ENCODE data around the gene TACC2. TPM values are rescaled to one million over a fixed set of nuclear protein-coding genes. Genes with fewer than 3 reads are reported as not detected.

The TACC2 gene
- total RNA-seq, 2 experiments from 2014 or later: not detected

DNA sequence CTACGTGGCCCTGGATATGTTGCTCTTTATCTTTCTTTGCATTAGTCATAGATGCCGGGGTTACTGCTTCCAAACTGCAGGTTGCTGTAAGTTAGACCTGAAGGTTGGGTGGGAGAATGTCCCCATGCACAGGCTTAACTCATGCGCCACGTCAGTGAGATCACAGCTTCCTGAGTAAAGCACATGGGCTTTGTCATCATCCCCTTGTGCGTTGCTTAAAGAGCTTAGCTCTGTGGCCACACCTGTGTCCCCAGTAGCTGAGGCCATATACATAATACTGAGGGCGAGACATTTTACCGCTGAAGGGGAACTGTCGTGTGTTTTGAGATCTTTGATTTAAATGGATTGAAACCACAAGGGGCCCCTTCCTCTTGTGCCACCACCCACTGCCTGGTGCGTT is 236.4 kb downstream of the TACC2 start:
- POLR2A ChIA-PET: no interaction called here
- H3K4me3 Mint-ChIP-seq: no peak overlapping the region
- DNase-seq (no peak), ATAC-seq (ENCODE audit: low read depth) (no peak)
- no peak overlapping the region for H3K27ac Mint-ChIP-seq
- no peaks in the 10 kb centered on the region for H3K36me3 Mint-ChIP-seq
- H3K9me3 Mint-ChIP-seq: no peaks in the 10 kb centered on the region
- peaks cover 16% of the 10 kb centered on the region for H3K27me3 Mint-ChIP-seq
- H3K4me1 Mint-ChIP-seq: peaks cover 3% of the 10 kb centered on the region

DNA sequence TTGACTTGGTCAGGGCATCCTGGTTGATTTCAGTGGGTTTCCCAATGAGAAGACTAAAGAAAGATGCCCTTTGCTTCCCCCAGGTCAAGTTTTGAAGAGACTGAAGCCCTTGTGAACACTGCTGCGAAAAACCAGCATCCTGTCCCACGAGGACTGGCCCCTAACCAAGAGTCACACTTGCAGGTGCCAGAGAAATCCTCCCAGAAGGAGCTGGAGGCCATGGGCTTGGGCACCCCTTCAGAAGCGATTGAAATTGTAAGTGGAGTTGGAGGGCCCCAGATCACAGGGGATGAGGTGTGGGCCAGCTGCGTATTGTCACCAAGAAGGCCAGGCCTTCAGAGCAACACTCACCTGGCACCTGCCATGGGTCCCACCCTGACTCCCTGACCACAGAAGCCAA is 238.8 kb downstream of the TACC2 start:
- H3K9me3 Mint-ChIP-seq: no peaks in the 10 kb centered on the region
- no peaks in the 10 kb centered on the region for H3K36me3 Mint-ChIP-seq
- DNase-seq (no peak), ATAC-seq (ENCODE audit: low read depth) (no peak)
- POLR2A ChIA-PET: no interaction called here
- H3K4me3 Mint-ChIP-seq: no peak overlapping the region
- H3K27ac Mint-ChIP-seq: no peak overlapping the region
- H3K4me1 Mint-ChIP-seq: peaks cover 1% of the 10 kb centered on the region
- peaks cover 14% of the 10 kb centered on the region for H3K27me3 Mint-ChIP-seq

DNA sequence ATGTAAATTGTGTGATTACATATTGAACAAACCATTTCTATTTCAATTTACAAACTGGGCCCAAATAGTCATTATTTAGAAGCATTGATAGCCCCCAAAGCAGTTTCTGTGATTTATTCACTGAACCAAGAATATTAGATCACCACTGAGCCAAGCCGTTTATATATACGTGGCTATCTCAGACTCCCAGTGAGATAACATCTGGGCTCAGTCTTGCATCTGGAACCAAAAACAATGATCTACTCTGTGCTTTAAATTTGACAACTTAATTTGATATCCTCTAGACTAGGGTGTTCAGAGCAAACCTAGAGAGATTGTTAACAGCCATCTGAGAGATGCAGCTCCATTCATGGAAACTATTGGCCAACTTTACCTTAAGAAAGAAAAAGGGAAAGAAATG is 240.7 kb downstream of the TACC2 start:
- DNase-seq (no peak), ATAC-seq (ENCODE audit: low read depth) (no peak)
- POLR2A ChIA-PET: no interaction called here
- H3K4me1 Mint-ChIP-seq: peaks cover 1% of the 10 kb centered on the region
- H3K4me3 Mint-ChIP-seq: no peak overlapping the region
- H3K9me3 Mint-ChIP-seq: no peaks in the 10 kb centered on the region
- H3K27ac Mint-ChIP-seq: no peak overlapping the region
- H3K36me3 Mint-ChIP-seq: no peaks in the 10 kb centered on the region
- H3K27me3 Mint-ChIP-seq: peaks cover 7% of the 10 kb centered on the region

DNA sequence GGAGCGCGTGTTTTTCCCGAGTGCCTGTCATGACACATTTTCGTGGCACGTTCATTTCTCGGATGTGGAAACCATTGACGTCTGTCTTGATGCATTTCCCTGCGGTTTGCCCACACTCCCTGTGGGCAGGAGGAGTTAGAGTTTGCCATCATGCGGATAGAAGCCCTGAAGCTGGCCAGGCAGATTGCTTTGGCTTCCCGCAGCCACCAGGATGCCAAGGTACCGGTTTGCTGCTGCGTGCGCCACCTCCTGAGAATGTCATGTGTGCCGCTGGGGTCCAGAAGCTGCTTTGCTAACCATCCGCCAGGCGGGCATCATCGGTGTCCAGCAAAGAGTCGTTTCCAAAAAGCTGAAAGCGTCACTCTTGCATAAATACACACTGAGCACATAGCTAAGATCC is 241.3 kb downstream of the TACC2 start:
- POLR2A ChIA-PET: no interaction called here
- H3K9me3 Mint-ChIP-seq: no peaks in the 10 kb centered on the region
- DNase-seq (no peak), ATAC-seq (ENCODE audit: low read depth) (no peak)
- no peak overlapping the region for H3K4me3 Mint-ChIP-seq
- no peaks in the 10 kb centered on the region for H3K36me3 Mint-ChIP-seq
- H3K27ac Mint-ChIP-seq: no peak overlapping the region
- H3K4me1 Mint-ChIP-seq: peaks cover 1% of the 10 kb centered on the region
- peaks cover 2% of the 10 kb centered on the region for H3K27me3 Mint-ChIP-seq

DNA sequence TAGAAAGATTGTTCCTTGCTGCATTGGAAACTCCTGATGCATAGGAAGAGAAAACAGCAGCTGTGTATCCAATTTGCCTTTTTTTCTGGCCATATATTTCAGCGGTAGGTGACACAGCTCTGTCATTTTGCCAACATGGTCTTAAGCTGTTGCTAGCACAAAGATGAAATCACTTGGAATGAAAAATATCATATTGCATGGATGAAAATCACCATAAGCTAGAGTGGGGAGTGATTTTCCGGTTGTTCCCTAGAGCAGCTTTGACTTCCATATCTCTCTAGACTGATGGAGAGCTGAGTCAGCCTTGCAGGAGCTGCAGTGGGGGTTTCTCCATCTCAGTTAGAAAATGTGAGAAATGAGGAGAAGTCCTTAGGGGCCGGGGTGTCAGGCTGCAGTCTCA is 243.8 kb downstream of the TACC2 start:
- H3K27ac Mint-ChIP-seq: no peak overlapping the region
- ATAC-seq (ENCODE audit: low read depth) (no peak), DNase-seq (no peak)
- H3K9me3 Mint-ChIP-seq: no peaks in the 10 kb centered on the region
- no peaks in the 10 kb centered on the region for H3K36me3 Mint-ChIP-seq
- H3K4me1 Mint-ChIP-seq: no peaks in the 10 kb centered on the region
- POLR2A ChIA-PET: no interaction called here
- peaks cover 4% of the 10 kb centered on the region for H3K27me3 Mint-ChIP-seq
- no peak overlapping the region for H3K4me3 Mint-ChIP-seq

DNA sequence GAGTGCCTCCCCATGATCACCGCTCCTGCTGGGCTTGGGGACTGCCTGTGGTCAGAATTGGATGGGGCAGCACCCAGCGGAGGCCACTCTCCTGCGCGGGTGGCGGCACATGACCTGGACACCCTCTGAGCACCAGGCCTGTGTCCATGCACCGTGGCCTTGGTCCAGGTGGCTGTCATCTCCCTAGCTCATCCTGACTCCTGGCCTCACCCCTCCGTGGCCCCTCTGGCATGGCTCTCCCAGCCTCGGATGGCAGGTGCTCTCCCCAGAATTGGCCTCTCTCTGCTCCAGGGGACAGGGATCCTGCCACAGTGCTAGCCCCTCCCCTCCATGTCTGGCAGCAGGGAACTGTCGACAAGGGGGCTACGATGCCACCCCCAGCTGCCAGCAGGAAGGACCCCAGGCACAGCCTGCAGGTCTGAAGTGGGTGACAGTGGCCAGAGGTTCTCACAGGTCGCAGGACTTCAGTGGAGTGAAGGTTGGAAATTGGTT is 244.9 kb downstream of the TACC2 start:
- Mint-ChIP-seq H3K9me3 (no peaks in the 10 kb centered on the region), H3K27me3 (peaks cover 4% of the 10 kb centered on the region), H3K4me3 (no peak overlapping the region), H3K4me1 (no peaks in the 10 kb centered on the region), H3K27ac (no peak overlapping the region), H3K36me3 (no peaks in the 10 kb centered on the region)
- POLR2A ChIA-PET: no interaction called here
- ATAC-seq (ENCODE audit: low read depth) (no peak), DNase-seq (no peak)

DNA sequence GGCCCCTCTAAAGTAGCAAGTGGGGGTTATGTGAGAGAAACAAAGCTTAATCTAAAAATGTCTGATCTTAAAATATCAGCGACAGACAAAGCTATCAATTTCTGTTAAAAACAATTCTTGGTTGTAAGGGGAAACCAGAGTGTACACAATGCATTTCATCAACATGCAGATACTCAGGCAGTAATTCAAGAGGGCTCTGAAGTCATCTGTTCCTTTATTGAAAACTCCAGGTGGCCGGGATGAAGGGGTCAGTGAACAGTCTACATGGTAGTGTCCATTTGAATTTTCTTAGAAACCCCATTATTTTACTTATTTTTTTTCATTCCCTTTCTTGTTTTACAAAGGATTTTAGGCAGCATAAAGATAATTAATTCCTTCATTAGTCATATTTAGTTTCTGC is 245.5 kb downstream of the TACC2 start:
- no peak for DNase-seq
- no peak overlapping the region for H3K27ac Mint-ChIP-seq
- ATAC-seq (ENCODE audit: low read depth): no peak
- H3K36me3 Mint-ChIP-seq: no peaks in the 10 kb centered on the region
- peaks cover 4% of the 10 kb centered on the region for H3K27me3 Mint-ChIP-seq
- H3K4me3 Mint-ChIP-seq: no peak overlapping the region
- POLR2A ChIA-PET: no interaction called here
- no peaks in the 10 kb centered on the region for H3K9me3 Mint-ChIP-seq
- H3K4me1 Mint-ChIP-seq: no peaks in the 10 kb centered on the region

DNA sequence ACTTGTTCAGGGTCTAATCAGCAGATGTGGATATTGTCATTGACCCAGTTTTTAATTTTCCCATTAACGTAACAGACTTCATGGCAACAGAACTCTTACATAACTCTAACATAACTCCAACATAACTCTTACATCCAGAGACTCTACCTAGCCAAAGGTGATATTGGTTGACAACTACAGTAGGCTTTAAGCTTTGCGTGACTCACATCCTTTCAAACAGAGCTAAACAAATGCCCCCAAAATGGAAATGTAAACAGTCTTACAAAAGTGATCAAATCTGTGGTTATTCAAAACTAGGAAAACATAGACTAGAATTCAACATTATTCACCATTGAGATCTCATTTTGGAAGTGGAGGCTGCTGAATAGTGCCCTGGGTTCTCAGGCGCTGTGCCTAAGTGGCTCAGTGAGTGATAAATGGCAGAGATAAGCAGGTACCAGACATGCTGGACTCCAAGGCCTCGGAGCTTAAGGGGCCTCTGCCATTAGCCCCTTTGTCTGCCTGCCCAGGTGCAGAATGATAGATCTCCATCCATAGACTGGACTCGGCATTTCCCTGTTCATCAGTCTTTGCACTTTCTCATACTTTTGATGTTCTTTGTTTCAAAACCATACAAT is 247.8 kb downstream of the TACC2 start:
- no peak for DNase-seq
- Mint-ChIP-seq H3K36me3 (no peaks in the 10 kb centered on the region), H3K27me3 (peaks cover 4% of the 10 kb centered on the region), H3K27ac (no peak overlapping the region), H3K4me1 (no peaks in the 10 kb centered on the region), H3K9me3 (no peaks in the 10 kb centered on the region), H3K4me3 (no peak overlapping the region)
- POLR2A ChIA-PET: no interaction called here
- no peak for ATAC-seq (ENCODE audit: low read depth)

DNA sequence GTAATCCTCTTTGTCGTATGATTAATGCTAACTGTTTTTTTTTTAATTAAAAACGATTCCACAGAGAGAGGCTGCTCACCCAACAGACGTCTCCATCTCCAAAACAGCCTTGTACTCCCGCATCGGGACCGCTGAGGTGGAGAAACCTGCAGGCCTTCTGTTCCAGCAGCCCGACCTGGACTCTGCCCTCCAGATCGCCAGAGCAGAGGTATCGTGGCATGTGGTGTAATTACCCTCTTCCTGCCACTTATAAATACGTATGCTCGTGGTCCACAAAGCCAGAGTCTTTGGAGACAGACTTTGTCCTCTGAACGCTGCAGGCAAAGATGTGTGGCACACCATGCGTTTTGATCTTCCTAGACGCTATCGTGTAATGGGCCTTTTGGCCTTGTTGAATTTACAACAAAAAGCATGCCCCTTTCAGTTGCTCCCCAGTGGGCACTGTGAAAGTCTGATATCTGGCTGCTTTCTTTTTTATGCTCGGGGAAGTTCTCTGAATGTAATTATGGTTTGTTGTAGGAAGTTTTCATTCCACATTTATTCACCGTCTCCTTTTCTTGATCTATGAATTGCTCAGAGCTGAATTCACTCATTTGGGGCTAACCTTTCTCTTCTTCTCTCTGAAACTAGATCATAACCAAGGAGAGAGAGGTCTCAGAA is 248.5 kb downstream of the TACC2 start:
- no peaks in the 10 kb centered on the region for H3K9me3 Mint-ChIP-seq
- POLR2A ChIA-PET: no interaction called here
- no peak overlapping the region for H3K27ac Mint-ChIP-seq

DNA sequence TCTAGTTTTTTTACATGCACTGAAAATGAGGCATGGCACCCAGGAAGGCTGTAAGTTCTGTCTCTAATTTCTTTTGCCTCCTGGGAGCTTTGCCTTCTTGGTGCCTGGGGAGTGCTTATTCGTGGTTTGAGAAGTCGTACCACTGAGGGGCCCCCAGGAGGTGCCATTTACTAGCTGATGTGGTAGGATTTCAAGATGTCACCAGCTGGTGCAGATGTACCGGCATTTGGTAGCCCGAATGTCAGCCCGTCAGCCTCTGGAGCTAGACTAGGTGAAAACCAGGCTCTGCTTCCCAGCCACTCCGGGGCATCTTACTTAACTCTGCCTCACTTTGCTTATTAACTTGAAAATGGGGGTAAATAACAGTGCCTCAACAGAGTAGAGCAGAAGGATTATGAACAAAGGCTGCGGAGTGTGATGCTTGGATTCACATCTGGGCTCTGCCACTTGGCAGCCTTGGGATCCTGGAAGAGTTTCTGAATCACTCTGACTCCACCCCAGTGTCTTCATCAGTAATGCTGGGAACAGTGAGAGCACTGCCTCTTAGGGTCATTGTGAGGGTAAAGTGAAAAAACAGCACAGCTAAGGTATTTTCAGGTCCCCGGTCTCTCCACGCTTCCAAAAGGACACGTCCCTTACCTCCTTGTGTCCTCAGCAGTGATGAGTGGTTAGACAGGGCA is 250.8 kb downstream of the TACC2 start:
- Mint-ChIP-seq H3K27me3 (peaks cover 4% of the 10 kb centered on the region), H3K27ac (no peak overlapping the region), H3K4me3 (no peak overlapping the region), H3K4me1 (no peaks in the 10 kb centered on the region), H3K36me3 (no peaks in the 10 kb centered on the region), H3K9me3 (no peaks in the 10 kb centered on the region)
- POLR2A ChIA-PET: no interaction called here
- DNase-seq (no peak), ATAC-seq (ENCODE audit: low read depth) (no peak)

More for the DNA sequence above, 248.5 kb downstream of the TACC2 start:
- no peaks in the 10 kb centered on the region for H3K4me1 Mint-ChIP-seq
- peaks cover 4% of the 10 kb centered on the region for H3K27me3 Mint-ChIP-seq
- ATAC-seq (ENCODE audit: low read depth): no peak
- H3K4me3 Mint-ChIP-seq: no peak overlapping the region
- H3K36me3 Mint-ChIP-seq: no peaks in the 10 kb centered on the region
- DNase-seq: no peak

DNA sequence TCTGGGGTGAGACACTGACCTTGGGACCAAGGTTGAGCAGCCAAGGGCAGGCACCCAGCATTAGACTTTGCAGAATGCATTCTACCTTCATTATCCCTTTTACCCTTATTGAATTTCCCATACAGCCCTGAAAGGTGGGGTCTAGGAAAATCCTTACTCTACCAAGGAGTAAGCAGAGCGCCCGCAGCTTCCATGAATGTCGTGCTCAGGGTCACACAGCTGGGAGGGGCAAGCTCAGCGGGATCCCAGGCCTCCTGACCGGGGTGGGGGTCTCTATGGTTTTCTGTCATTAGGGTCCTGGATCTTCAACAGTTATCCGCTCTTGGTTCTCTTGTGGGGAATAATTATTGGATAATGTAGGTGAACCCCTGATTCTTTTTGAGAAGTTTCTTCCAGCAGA is 251.4 kb downstream of the TACC2 start:
- H3K27ac Mint-ChIP-seq: no peak overlapping the region
- H3K4me1 Mint-ChIP-seq: no peaks in the 10 kb centered on the region
- no peaks in the 10 kb centered on the region for H3K36me3 Mint-ChIP-seq
- H3K4me3 Mint-ChIP-seq: no peak overlapping the region
- H3K27me3 Mint-ChIP-seq: peaks cover 4% of the 10 kb centered on the region
- POLR2A ChIA-PET: no interaction called here
- H3K9me3 Mint-ChIP-seq: no peaks in the 10 kb centered on the region
- no peak for ATAC-seq (ENCODE audit: low read depth)
- no peak for DNase-seq

DNA sequence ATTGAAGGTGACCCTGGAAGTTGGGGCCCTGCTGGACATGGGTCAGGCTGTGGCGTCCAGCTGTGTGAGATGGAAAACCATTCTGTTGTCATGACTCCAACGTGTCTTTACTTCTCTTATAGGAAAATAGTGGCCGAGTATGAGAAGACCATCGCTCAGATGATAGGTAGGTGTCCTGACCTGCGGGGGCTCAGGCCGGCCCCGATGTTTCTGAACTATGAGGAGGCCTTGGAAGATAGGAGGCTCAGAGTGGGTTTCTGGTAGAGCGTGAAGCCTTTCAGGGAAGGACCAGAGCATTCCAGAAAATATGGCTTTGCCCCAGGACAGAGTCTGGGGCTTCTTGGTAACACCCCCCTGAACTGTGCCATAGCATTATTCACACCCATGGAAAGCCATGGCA is 252.9 kb downstream of the TACC2 start:
- DNase-seq: no peak

DNA sequence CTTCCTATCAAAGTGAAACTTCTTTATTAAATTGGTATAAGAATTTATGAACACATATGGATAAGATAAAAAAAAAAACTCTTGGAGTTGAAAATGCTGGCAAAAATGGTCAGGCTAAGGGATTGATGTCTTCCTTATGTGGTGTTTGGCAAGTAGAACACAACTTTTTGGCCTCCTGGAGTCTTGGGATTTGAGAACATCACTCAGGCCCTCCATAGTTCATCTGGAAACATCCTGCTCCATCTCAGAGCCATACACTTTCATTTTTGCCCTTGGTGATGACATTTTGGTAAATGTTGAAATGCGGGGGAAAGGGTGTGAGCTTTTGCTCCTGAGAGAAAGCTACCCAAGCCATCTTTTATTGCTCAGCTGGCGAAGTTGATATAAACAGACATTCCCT is 254.6 kb downstream of the TACC2 start:
- no peaks in the 10 kb centered on the region for H3K36me3 Mint-ChIP-seq
- ATAC-seq (ENCODE audit: low read depth): no peak
- no peak overlapping the region for H3K4me3 Mint-ChIP-seq
- no peak for DNase-seq
- H3K9me3 Mint-ChIP-seq: no peaks in the 10 kb centered on the region
- H3K27me3 Mint-ChIP-seq: no peaks in the 10 kb centered on the region
- H3K4me1 Mint-ChIP-seq: no peaks in the 10 kb centered on the region
- POLR2A ChIA-PET: no interaction called here
- H3K27ac Mint-ChIP-seq: no peak overlapping the region

More for the DNA sequence above, 252.9 kb downstream of the TACC2 start:
- Mint-ChIP-seq H3K27me3 (no peaks in the 10 kb centered on the region), H3K4me1 (no peaks in the 10 kb centered on the region), H3K4me3 (no peak overlapping the region), H3K36me3 (no peaks in the 10 kb centered on the region), H3K9me3 (no peaks in the 10 kb centered on the region), H3K27ac (no peak overlapping the region)
- POLR2A ChIA-PET: no interaction called here
- ATAC-seq (ENCODE audit: low read depth): no peak

All from activated naive CD8-positive, alpha-beta T cell treated with anti-CD3 and anti-CD28 coated beads, Interleukin-2, amount 10 ng/mL, durations not matched to agents 7 days and 5 days (primary cell).